Measurements from ENCODE around the gene FICD. TPM values are rescaled to one million over a fixed set of nuclear protein-coding genes. Genes with fewer than 3 reads are reported as not detected.
A peak's percentile ranks its signal among the peaks of the same experiment; 100 is the strongest.

Gene FICD
- total and polyA plus RNA-seq, 9 of the 15 experiments (the other 6 are each of a cell fraction or from before 2014, with no cell fraction given), result 0.88 to 4.5 (median 1.9) TPM

DNA sequence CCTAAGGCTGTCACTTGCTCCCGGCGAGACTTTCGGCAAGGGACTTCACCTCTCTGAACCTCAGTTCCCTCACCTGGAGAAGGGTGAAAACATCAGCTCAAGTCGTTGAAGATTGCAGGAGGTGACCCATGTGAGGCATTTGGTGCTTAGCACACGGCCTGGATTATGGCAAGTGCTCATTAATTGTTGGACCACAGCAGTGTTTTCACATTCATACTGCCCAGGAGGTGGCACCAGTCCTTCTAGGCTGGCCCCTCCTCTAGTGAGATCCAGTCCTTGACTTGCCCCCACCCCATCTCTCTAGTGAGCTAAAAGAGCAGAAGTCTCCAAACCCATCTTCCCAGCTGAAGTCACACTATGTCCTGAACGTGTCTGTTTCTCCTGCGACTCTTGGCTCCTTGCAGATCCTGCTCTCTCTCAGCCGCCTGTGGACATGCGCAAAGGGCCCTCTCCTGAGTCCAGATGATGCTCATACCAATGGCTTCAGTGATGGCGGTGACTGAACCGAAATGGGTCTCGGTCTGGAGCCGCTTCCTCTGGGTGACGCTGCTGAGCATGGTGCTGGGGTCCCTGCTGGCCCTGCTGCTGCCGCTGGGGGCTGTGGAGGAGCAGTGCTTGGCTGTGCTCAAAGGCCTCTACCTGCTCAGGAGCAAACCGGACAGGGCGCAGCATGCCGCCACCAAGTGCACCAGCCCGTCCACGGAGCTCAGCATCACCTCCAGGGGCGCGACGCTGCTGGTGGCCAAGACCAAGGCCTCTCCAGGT is 1.6 kb downstream of the FICD start (continued):
- TF ChIP-seq, protein P1, sequence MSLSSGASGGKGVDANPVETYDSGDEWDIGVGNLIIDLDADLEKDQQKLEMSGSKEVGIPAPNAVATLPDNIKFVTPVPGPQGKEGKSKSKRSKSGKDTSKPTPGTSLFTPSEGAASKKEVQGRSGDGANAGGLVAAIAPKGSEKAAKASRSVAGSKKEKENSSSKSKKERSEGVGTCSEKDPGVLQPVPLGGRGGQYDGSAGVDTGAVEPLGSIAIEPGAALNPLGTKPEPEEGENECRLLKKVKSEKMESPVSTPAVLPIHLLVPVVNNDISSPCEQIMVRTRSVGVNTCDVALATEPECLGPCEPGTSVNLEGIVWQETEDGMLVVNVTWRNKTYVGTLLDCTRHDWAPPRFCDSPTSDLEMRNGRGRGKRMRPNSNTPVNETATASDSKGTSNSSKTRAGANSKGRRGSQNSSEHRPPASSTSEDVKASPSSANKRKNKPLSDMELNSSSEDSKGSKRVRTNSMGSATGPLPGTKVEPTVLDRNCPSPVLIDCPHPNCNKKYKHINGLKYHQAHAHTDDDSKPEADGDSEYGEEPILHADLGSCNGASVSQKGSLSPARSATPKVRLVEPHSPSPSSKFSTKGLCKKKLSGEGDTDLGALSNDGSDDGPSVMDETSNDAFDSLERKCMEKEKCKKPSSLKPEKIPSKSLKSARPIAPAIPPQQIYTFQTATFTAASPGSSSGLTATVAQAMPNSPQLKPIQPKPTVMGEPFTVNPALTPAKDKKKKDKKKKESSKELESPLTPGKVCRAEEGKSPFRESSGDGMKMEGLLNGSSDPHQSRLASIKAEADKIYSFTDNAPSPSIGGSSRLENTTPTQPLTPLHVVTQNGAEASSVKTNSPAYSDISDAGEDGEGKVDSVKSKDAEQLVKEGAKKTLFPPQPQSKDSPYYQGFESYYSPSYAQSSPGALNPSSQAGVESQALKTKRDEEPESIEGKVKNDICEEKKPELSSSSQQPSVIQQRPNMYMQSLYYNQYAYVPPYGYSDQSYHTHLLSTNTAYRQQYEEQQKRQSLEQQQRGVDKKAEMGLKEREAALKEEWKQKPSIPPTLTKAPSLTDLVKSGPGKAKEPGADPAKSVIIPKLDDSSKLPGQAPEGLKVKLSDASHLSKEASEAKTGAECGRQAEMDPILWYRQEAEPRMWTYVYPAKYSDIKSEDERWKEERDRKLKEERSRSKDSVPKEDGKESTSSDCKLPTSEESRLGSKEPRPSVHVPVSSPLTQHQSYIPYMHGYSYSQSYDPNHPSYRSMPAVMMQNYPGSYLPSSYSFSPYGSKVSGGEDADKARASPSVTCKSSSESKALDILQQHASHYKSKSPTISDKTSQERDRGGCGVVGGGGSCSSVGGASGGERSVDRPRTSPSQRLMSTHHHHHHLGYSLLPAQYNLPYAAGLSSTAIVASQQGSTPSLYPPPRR (CRISPR knock-in tag; IDR thresholded peaks at IDR 0.05; ENCODE audit: borderline replicate concordance), result no peak
- TF ChIP-seq RBM22 (IDR thresholded peaks at IDR 0.05; ENCODE audit: low read depth, low read length, poor library complexity, severe bottlenecking), result peak; percentile 76
- no peak for TF ChIP-seq RAD51 (IDR thresholded peaks at IDR 0.05; ENCODE audit: borderline replicate concordance, low read depth)
- TF ChIP-seq ESRRB (CRISPR knock-in tag; IDR thresholded peaks at IDR 0.05; ENCODE audit: borderline replicate concordance), result no peak
- no peak for TF ChIP-seq HDAC2 (IDR thresholded peaks at IDR 0.05)
- TF ChIP-seq, protein P2, sequence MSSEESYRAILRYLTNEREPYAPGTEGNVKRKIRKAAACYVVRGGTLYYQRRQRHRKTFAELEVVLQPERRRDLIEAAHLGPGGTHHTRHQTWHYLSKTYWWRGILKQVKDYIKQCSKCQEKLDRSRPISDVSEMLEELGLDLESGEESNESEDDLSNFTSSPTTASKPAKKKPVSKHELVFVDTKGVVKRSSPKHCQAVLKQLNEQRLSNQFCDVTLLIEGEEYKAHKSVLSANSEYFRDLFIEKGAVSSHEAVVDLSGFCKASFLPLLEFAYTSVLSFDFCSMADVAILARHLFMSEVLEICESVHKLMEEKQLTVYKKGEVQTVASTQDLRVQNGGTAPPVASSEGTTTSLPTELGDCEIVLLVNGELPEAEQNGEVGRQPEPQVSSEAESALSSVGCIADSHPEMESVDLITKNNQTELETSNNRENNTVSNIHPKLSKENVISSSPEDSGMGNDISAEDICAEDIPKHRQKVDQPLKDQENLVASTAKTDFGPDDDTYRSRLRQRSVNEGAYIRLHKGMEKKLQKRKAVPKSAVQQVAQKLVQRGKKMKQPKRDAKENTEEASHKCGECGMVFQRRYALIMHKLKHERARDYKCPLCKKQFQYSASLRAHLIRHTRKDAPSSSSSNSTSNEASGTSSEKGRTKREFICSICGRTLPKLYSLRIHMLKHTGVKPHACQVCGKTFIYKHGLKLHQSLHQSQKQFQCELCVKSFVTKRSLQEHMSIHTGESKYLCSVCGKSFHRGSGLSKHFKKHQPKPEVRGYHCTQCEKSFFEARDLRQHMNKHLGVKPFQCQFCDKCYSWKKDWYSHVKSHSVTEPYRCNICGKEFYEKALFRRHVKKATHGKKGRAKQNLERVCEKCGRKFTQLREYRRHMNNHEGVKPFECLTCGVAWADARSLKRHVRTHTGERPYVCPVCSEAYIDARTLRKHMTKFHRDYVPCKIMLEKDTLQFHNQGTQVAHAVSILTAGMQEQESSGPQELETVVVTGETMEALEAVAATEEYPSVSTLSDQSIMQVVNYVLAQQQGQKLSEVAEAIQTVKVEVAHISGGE (CRISPR knock-in tag; IDR thresholded peaks at IDR 0.05), result no peak
- no peak for TF ChIP-seq ATF7 (IDR thresholded peaks at IDR 0.05)
- no peak for TF ChIP-seq CEBPZ (IDR thresholded peaks at IDR 0.05; ENCODE audit: borderline replicate concordance, low read depth, low read length)
- TF ChIP-seq SREBF2 (CRISPR knock-in tag; IDR thresholded peaks at IDR 0.05), result no peak
- TF ChIP-seq SMAD3 (CRISPR knock-in tag; conservative IDR thresholded peaks at IDR 0.05), result no peak
- no peak for TF ChIP-seq SETDB1 (IDR thresholded peaks at IDR 0.05; ENCODE audit: low read length)
- no peak for TF ChIP-seq FOS (IDR thresholded peaks at IDR 0.05; ENCODE audit: extremely low read depth, insufficient read length)

Data from K562 (cell line).